HEK293 (cell line): ENCODE data around the gene ADGRB3.

Experiments
- CTCF ChIA-PET: fragments of 350-600 bp; formaldehyde crosslinking; extraction: SDS; loops from one replicate; lab custom pipeline; 2021; ENCODE audit warnings: antibody characterized with exemption; lab: Yijun Ruan, JAX
- POLR2A ChIA-PET: fragments of 300-600 bp; formaldehyde crosslinking; extraction: SDS; loops from one replicate; lab custom pipeline; 2020; ENCODE audit warnings: antibody characterized with exemption, inconsistent platforms; lab: Yijun Ruan, JAX
- H3K27ac ChIP-seq: fragments of 200-500 bp; sonication (Bioruptor generic); 2 replicates; pipeline ENCODE4 v1.5.1; 2014; ENCODE audit warnings: low read depth, low read length, control low read depth, inconsistent platforms; ENCODE audit errors: extremely low read depth
- H3K36me3 ChIP-seq, 2 experiments: fragments of 200-500 bp in 1 of 2; sonication (Bioruptor generic) in 1 of 2; 1 replicate in 1 of 2; 2 replicates in 1 of 2; pipeline ENCODE4 v1.5.1; 2014 to 2017; ENCODE audit warnings: inconsistent platforms in 2 of 2, low read length in 2 of 2; ENCODE audit not compliant: control insufficient read depth in 2 of 2, insufficient read depth in 1 of 2
- H3K4me1 ChIP-seq: fragments of 200-500 bp; sonication (Bioruptor generic); 2 replicates; pipeline ENCODE4 v1.5.1; 2014; ENCODE audit warnings: mild to moderate bottlenecking, low read length, inconsistent platforms; ENCODE audit not compliant: control insufficient read depth, insufficient read depth
- H3K4me3 ChIP-seq: 2 replicates; pipeline ENCODE4 v1.5.1; 2011; ENCODE audit warnings: low read depth, mild to moderate bottlenecking, control low read depth, low read length, moderate library complexity
- H3K9me3 ChIP-seq: fragments of 200-500 bp; sonication (Bioruptor generic); 2 replicates; pipeline ENCODE4 v1.5.1; 2014; ENCODE audit warnings: low read depth, low read length, inconsistent platforms; ENCODE audit not compliant: control insufficient read depth, insufficient read depth
- BCL11A ChIP-seq: fragments of 450-650 bp; formaldehyde crosslinking; IDR thresholded peaks from 2 replicates; pipeline ENCODE4 v1.5.1; 2016; ENCODE audit warnings: low read depth, missing biosample characterization, missing genetic modification characterization
- MZF1 ChIP-seq: fragments of 450-650 bp; formaldehyde crosslinking; IDR thresholded peaks from 2 replicates; pipeline ENCODE4 v1.5.1; 2017; ENCODE audit warnings: missing biosample characterization, missing genetic modification characterization, borderline replicate concordance
- PATZ1 ChIP-seq: fragments of 450-650 bp; formaldehyde crosslinking; IDR thresholded peaks from 2 replicates; pipeline ENCODE4 v1.5.1; 2016; ENCODE audit warnings: missing biosample characterization, missing genetic modification characterization
- PRDM1 ChIP-seq: fragments of 450-650 bp; formaldehyde crosslinking; IDR thresholded peaks from 2 replicates; pipeline ENCODE4; 2016; ENCODE audit warnings: missing biosample characterization, missing genetic modification characterization
- ZNF114 ChIP-seq: fragments of 450-650 bp; formaldehyde crosslinking; IDR thresholded peaks from 2 replicates; pipeline ENCODE4 v1.5.0; 2017; ENCODE audit warnings: missing biosample characterization, missing genetic modification characterization
- ZNF169 ChIP-seq: fragments of 450-650 bp; formaldehyde crosslinking; IDR thresholded peaks from 2 replicates; pipeline ENCODE4 v1.5.1; 2016; ENCODE audit warnings: missing biosample characterization, missing genetic modification characterization
- ZNF280C ChIP-seq: fragments of 450-650 bp; formaldehyde crosslinking; IDR thresholded peaks from 2 replicates; pipeline ENCODE4 v1.5.1; 2016; ENCODE audit warnings: missing biosample characterization, missing genetic modification characterization
- ZNF366 ChIP-seq: fragments of 450-650 bp; formaldehyde crosslinking; conservative IDR thresholded peaks from 2 replicates; pipeline ENCODE4 v1.5.1; 2016; ENCODE audit warnings: missing biosample characterization, missing genetic modification characterization
- ZNF398 ChIP-seq: fragments of 450-650 bp; formaldehyde crosslinking; IDR thresholded peaks from 2 replicates; pipeline ENCODE4 v1.5.1; 2017; ENCODE audit warnings: missing biosample characterization, missing genetic modification characterization
- ZNF48 ChIP-seq: fragments of 450-650 bp; formaldehyde crosslinking; IDR thresholded peaks from 2 replicates; pipeline ENCODE4 v1.5.1; 2016; ENCODE audit warnings: missing biosample characterization, missing genetic modification characterization
- ZNF747 ChIP-seq: fragments of 450-650 bp; formaldehyde crosslinking; IDR thresholded peaks from 2 replicates; pipeline ENCODE4 v1.5.1; 2016; ENCODE audit warnings: missing biosample characterization, missing genetic modification characterization
- TF ChIP-seq, protein P1 (sequence below): fragments of 450-650 bp; formaldehyde crosslinking; IDR thresholded peaks from 2 replicates; pipeline ENCODE4 v1.5.1; 2017; ENCODE audit warnings: missing biosample characterization, missing genetic modification characterization

The ADGRB3 gene

DNA sequence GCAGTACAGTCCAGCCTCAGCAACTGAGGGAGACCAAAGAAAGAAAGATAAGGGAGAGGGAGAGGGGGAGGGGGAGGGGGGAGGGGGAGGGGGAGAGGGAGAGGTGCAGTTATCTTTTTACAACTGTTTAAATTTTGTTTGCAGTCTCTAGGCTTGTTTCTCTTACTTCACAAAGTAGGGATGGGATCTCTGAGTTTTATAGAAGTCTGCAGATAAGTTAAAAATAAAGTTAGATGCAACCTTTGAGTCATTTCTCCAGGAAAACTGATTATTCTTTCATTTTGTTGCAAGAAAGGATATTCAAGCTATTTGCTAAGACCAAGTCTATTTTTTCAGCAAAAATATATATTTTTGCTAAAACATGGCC lies 487.3 kb downstream of the ADGRB3 start:
- POLR2A ChIA-PET, result no interaction called here
- TF ChIP-seq ZNF366 (tag by site-specific recombination), result no peak
- CTCF ChIA-PET, result no interaction called here
- H3K9me3 ChIP-seq, result no peaks in the 10 kb centered on the region
- H3K27ac ChIP-seq, result no peak overlapping the region
- H3K4me1 ChIP-seq, result no peaks in the 10 kb centered on the region
- no peak overlapping the region for H3K4me3 ChIP-seq
- no peaks in the 10 kb centered on the region for H3K36me3 ChIP-seq

GRCh38 chr6:69128411-69128810 lies 493.3 kb downstream of the ADGRB3 start:
- POLR2A ChIA-PET, result no interaction called here
- CTCF ChIA-PET, result no interaction called here

DNA sequence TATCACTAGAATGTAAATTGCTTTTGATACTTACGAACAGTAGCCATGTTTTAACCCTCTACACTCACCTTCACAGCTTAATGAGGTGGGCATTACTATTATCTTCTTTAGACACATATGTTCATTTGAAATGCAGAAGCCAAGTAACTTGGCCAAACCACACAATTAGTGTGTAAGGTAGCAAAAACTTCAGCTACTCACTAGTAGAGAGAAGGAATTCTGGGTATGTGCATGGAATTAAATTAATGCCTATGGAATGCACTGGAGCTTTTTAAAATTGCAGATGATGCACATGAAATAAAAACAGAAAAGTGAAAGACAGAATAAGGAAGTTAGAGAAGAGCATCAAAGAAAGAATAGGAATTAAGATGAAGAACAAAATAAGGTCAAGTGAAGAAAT lies 494.0 kb downstream of the ADGRB3 start:
- Histone ChIP-seq H3K4me1 (no peaks in the 10 kb centered on the region), H3K9me3 (no peaks in the 10 kb centered on the region), H3K27ac (no peak overlapping the region), H3K36me3 (no peaks in the 10 kb centered on the region), H3K4me3 (no peak overlapping the region)
- TF ChIP-seq MZF1 (tag by site-specific recombination), result no peak
- TF ChIP-seq ZNF747, result no peak
- TF ChIP-seq, protein P1, sequence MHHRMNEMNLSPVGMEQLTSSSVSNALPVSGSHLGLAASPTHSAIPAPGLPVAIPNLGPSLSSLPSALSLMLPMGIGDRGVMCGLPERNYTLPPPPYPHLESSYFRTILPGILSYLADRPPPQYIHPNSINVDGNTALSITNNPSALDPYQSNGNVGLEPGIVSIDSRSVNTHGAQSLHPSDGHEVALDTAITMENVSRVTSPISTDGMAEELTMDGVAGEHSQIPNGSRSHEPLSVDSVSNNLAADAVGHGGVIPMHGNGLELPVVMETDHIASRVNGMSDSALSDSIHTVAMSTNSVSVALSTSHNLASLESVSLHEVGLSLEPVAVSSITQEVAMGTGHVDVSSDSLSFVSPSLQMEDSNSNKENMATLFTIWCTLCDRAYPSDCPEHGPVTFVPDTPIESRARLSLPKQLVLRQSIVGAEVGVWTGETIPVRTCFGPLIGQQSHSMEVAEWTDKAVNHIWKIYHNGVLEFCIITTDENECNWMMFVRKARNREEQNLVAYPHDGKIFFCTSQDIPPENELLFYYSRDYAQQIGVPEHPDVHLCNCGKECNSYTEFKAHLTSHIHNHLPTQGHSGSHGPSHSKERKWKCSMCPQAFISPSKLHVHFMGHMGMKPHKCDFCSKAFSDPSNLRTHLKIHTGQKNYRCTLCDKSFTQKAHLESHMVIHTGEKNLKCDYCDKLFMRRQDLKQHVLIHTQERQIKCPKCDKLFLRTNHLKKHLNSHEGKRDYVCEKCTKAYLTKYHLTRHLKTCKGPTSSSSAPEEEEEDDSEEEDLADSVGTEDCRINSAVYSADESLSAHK (tag by site-specific recombination), result no peak
- CTCF ChIA-PET, result interaction anchor here (0.6 kb wide), 1 partner anchor 22 kb away, joined by 3 read pairs; no protein-coding TSS in a partner anchor
- POLR2A ChIA-PET, result no interaction called here

More at GRCh38 chr6:69128411-69128810, 493.3 kb downstream of the ADGRB3 start:
- no peak overlapping the region for H3K27ac ChIP-seq
- no peaks in the 10 kb centered on the region for H3K9me3 ChIP-seq
- H3K36me3 ChIP-seq, result no peaks in the 10 kb centered on the region
- H3K4me3 ChIP-seq, result no peak overlapping the region
- TF ChIP-seq PRDM1 (tag by site-specific recombination) (no peak), BCL11A (tag by site-specific recombination) (no peak), ZNF169 (no peak), ZNF114 (tag by site-specific recombination) (no peak), PATZ1 (tag by site-specific recombination) (no peak), ZNF280C (no peak), ZNF398 (no peak), ZNF48 (tag by site-specific recombination) (no peak)
- no peaks in the 10 kb centered on the region for H3K4me1 ChIP-seq
